GM12878 (cell line): ENCODE results near the gene PRKN. TPM values are rescaled to one million over a fixed set of nuclear protein-coding genes. Genes with fewer than 3 reads are reported as not detected.

Experiments
- ATAC-seq: fragments of 200-7000 bp; cut with Tn5 transposase; 3 replicates; pipeline ENCODE4 v1.9.1; 2020; ENCODE audit warnings: mild to moderate bottlenecking, moderate library complexity
- BruUV-seq: library from RNA; stranded (reverse); fragments of 400-500 nt; replicated peaks from 2 replicates; lab custom pipeline; 2021; lab: Mats Ljungman, UMichigan
- CTCF ChIA-PET: fragments of 300-600 bp; sonication (Branson Sonifier 250); formaldehyde crosslinking; extraction: SDS; loops from one replicate; lab custom pipeline; 2021; ENCODE audit warnings: inconsistent platforms; lab: Yijun Ruan, JAX
- POLR2A ChIA-PET: fragments of 350-600 bp; formaldehyde crosslinking; extraction: SDS; loops from one replicate; lab custom pipeline; 2021; ENCODE audit warnings: inconsistent platforms; lab: Charles Lee
- RAD21 ChIA-PET: fragments of 300-600 bp; sonication (Branson Sonifier 250); formaldehyde crosslinking; loops from one replicate; lab custom pipeline; 2023; ENCODE audit warnings: antibody characterized with exemption; ENCODE audit not compliant: unreplicated experiment; lab: Charles Lee
- SMC1A ChIA-PET: fragments of 300-600 bp; sonication (Branson Sonifier 250); formaldehyde crosslinking; loops from one replicate; lab custom pipeline; 2023; ENCODE audit not compliant: unreplicated experiment, uncharacterized antibody; lab: Charles Lee
- DNase-seq: peaks from one replicate; pipeline ENCODE4 v3.0.0-alpha.2; 2011; ENCODE audit warnings: low read depth, low spot score
- FAIRE-seq: peaks from 3 replicates; lab custom pipeline; 2011; peaks lifted over from hg19 to GRCh38; lab: Jason Lieb, UNC
- H2AFZ ChIP-seq: 2 replicates; pipeline ENCODE4 v1.6.0; 2011; ENCODE audit warnings: low read depth, low read length, control low read depth; ENCODE audit not compliant: control insufficient read depth
- H3K27ac ChIP-seq: 2 replicates; pipeline ENCODE4 v1.5.1; 2011; ENCODE audit warnings: control low read depth; ENCODE audit not compliant: control insufficient read depth, insufficient read depth
- H3K27me3 ChIP-seq, 2 experiments: replicated peaks in 1 of 2; 2 replicates each; pipeline versions ENCODE4 v1.6.0 to v1.6.1; 2011; ENCODE audit warnings: low read length in 1 of 2; ENCODE audit not compliant: control insufficient read depth in 2 of 2, insufficient read depth in 2 of 2
- H3K36me3 ChIP-seq, 2 experiments: 2 replicates each; pipeline ENCODE4 v1.5.1; 2011; ENCODE audit warnings: low read length in 1 of 2; ENCODE audit not compliant: control insufficient read depth in 2 of 2, insufficient read depth in 2 of 2
- H3K4me1 ChIP-seq: 2 replicates; pipeline ENCODE4 v1.6.1; 2011; ENCODE audit warnings: mild to moderate bottlenecking, low read length, moderate library complexity, mixed read lengths; ENCODE audit not compliant: control insufficient read depth, insufficient read depth
- H3K4me2 ChIP-seq: 2 replicates; pipeline ENCODE4 v1.6.0; 2011; ENCODE audit warnings: control low read depth; ENCODE audit not compliant: control insufficient read depth, insufficient read depth
- H3K4me3 ChIP-seq: fragments of 200-600 bp; sonication (generic); 2 replicates; pipeline ENCODE4 v1.5.1; 2016
- H3K79me2 ChIP-seq: 2 replicates; pipeline ENCODE4 v1.6.0; 2011; ENCODE audit warnings: low read length; ENCODE audit not compliant: control insufficient read depth, insufficient read depth
- H3K9ac ChIP-seq: 2 replicates; pipeline ENCODE4 v1.8.0; 2011; ENCODE audit warnings: low read length, control low read depth, mixed read lengths; ENCODE audit not compliant: control insufficient read depth, insufficient read depth
- H3K9me3 ChIP-seq: replicated peaks from 3 replicates; pipeline ENCODE4 v1.5.1; 2011; ENCODE audit warnings: mild to moderate bottlenecking, low read length; ENCODE audit not compliant: control insufficient read depth, insufficient read depth
- H4K20me1 ChIP-seq: 2 replicates; pipeline ENCODE4 v1.6.0; 2011; ENCODE audit not compliant: control insufficient read depth, insufficient read depth
- ASH2L ChIP-seq: fragments of 300-600, 200-600 bp; sonication (generic); IDR thresholded peaks from 2 replicates; pipeline ENCODE4 v1.6.1; 2017; ENCODE audit warnings: low read depth, mild to moderate bottlenecking, borderline replicate concordance
- ESRRA ChIP-seq: IDR thresholded peaks from 2 replicates; pipeline ENCODE4 v1.6.1; 2012; ENCODE audit warnings: mild to moderate bottlenecking, low read length, improper control_type of control experiment
- FOXM1 ChIP-seq: IDR thresholded peaks from 2 replicates; pipeline ENCODE4 v1.6.1; 2012; ENCODE audit warnings: low read depth, mild to moderate bottlenecking, inconsistent platforms, low read length, moderate library complexity
- KAT2A ChIP-seq: conservative IDR thresholded peaks from 2 replicates; pipeline ENCODE4 v1.6.1; 2011; ENCODE audit warnings: low read depth, low read length; ENCODE audit not compliant: control insufficient read depth
- MYB ChIP-seq: fragments of 150-350 bp; IDR thresholded peaks from 2 replicates; pipeline ENCODE4 v1.6.1; 2014; ENCODE audit warnings: mild to moderate bottlenecking, low read depth, low read length, borderline replicate concordance
- POLR2A ChIP-seq: IDR thresholded peaks from 2 replicates; pipeline ENCODE4 v1.6.1; 2011; ENCODE audit warnings: low read depth, mild to moderate bottlenecking, low read length
- POLR2AphosphoS5 ChIP-seq: IDR thresholded peaks from 2 replicates; pipeline ENCODE4 v1.6.1; 2011; ENCODE audit warnings: mild to moderate bottlenecking, low read length, inconsistent platforms
- SPI1 ChIP-seq: IDR thresholded peaks from 2 replicates; pipeline ENCODE4 v1.6.1; 2011; ENCODE audit warnings: low read depth, mild to moderate bottlenecking, low read length, moderate library complexity, borderline replicate concordance; ENCODE audit not compliant: insufficient read depth
- STAT3 ChIP-seq: IDR thresholded peaks from 2 replicates; pipeline ENCODE4 v1.6.1; 2011; ENCODE audit warnings: low read depth, low read length, improper control_type of control experiment
- SUZ12 ChIP-seq: fragments of 200-600 bp; sonication (generic); IDR thresholded peaks from one replicate; pipeline ENCODE4 v1.6.1; 2018; ENCODE audit warnings: antibody characterized with exemption, mild to moderate bottlenecking; ENCODE audit not compliant: unreplicated experiment
- WGBS: methylation state at CpG from one replicate; pipeline ENCODE4 v1.1.6; 2016; ENCODE audit warnings: low lambda C conversion rate; ENCODE audit not compliant: insufficient replicate concordance, insufficient coverage; ENCODE audit errors: missing lambda C conversion rate; 5-methylcytosine and 5-hydroxymethylcytosine counted together
- in situ Hi-C: fragments of 300-500 bp; cut with MboI; formaldehyde crosslinking; loops from 9 replicates; pipeline ENCODE4 v1.14.3; 2018; ENCODE audit warnings: mixed read lengths
- intact Hi-C: fragments of 100-400 bp; cut with micrococcal nuclease; formaldehyde crosslinking; loops from one replicate; pipeline ENCODE4 v1.14.2; 2022; ENCODE audit not compliant: unreplicated experiment
- polyA plus RNA-seq, 11 experiments: library from polyadenylated mRNA; depleted of rRNA in 4 of 11; unstranded in 6 of 11; stranded (reverse) in 5 of 11; fragments of >200 nt; fragmentation: Nextera tagmentation in 4 of 11; fragmentation: Illumina TruSeq in 1 of 11; extraction: Ambion mirVana in 4 of 11; extraction: Trizol in 1 of 11; gene quantifications; 1 replicate in 1 of 11; 2 replicates in 10 of 11; pipeline versions ENCODE4 v1.2.1 to v1.2.3, GENCODE V29; 2011 to 2016; ENCODE audit warnings: inconsistent platforms in 2 of 11, missing spikeins in 2 of 11, low read depth in 1 of 11
- total RNA-seq, 4 experiments: library from RNA; depleted of rRNA in 3 of 4; stranded (reverse); fragments of >200 nt in 3 of 4; fragmentation: Illumina TruSeq in 1 of 4; extraction: Trizol in 1 of 4; gene quantifications; 2 replicates each; pipeline versions ENCODE4 v1.2.1 to v1.2.3, GENCODE V29; 2013 to 2021
- TF ChIP-seq, protein P1 (sequence below): IDR thresholded peaks from 2 replicates; pipeline ENCODE4 v1.6.1; 2011; ENCODE audit warnings: low read depth, low read length, improper control_type of control experiment, borderline replicate concordance

The PRKN gene
- total and polyA plus RNA-seq, 10 of the 15 experiments (the other 5 are each of a cell fraction or from before 2014, with no cell fraction given), result 0.06 to 0.09 TPM; not detected in 8

- in situ Hi-C loops (no loop called here), intact Hi-C loops (no loop called here)
- no peak for ATAC-seq
- Histone ChIP-seq H3K36me3 (no peaks in the 10 kb centered on the region), H3K4me3 (no peak overlapping the region), H3K27me3 (no peaks in the 10 kb centered on the region), H2AFZ (no peak overlapping the region), H3K79me2 (no peaks in the 10 kb centered on the region), H3K9ac (no peak overlapping the region), H3K9me3 (no peaks in the 10 kb centered on the region), H4K20me1 (no peaks in the 10 kb centered on the region), H3K27ac (no peak overlapping the region), H3K4me1 (no peaks in the 10 kb centered on the region), H3K4me2 (no peak overlapping the region)
- CTCF ChIA-PET, result no interaction called here
- FAIRE-seq, result no peak
- RAD21 ChIA-PET, result no interaction called here
- BruUV-seq, result no TSS peak
- no peak for DNase-seq
- no peak for TF ChIP-seq ESRRA
- no peak for TF ChIP-seq POLR2A
- no peak for TF ChIP-seq SPI1
- no peak for TF ChIP-seq MYB
- TF ChIP-seq STAT3, result no peak
- no peak for TF ChIP-seq ASH2L
- no peak for TF ChIP-seq FOXM1
- TF ChIP-seq KAT2A, result no peak
- no peak for TF ChIP-seq POLR2AphosphoS5
- TF ChIP-seq, protein P1, sequence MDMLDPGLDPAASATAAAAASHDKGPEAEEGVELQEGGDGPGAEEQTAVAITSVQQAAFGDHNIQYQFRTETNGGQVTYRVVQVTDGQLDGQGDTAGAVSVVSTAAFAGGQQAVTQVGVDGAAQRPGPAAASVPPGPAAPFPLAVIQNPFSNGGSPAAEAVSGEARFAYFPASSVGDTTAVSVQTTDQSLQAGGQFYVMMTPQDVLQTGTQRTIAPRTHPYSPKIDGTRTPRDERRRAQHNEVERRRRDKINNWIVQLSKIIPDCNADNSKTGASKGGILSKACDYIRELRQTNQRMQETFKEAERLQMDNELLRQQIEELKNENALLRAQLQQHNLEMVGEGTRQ, result no peak
- TF ChIP-seq SUZ12, result no peak
- POLR2A ChIA-PET, result no interaction called here
- SMC1A ChIA-PET, result no interaction called here
- WGBS, result 71% methylated on average over 1 of the region's 1 CpG
Observed at GRCh38 chr6:162728706-162729105, 1.1 kb upstream of the PRKN start.
